ENCODE data around the gene MLKL.
"Not testable (repeated sequence)": the region's sequence is repeated elsewhere in the genome, so short reads cannot be mapped to it uniquely, and the experiment has no call there.

Gene MLKL

GRCh38 chr16:74725651-74726455, 25.2 kb upstream of the MLKL start:
- peaks cover 16% of the 10 kb centered on the region for H3K4me1 ChIP-seq (ENCODE audit: insufficient read depth, low read length)
- no peaks in the 10 kb centered on the region for H4K20me1 ChIP-seq (ENCODE audit: insufficient read depth, low read length)
- no peak overlapping the region for H3K27ac ChIP-seq (ENCODE audit: low read length)
- ATAC-seq (ENCODE audit: insufficient read depth, low read depth) (no peak), DNase-seq (no peak)
- no peak overlapping the region for H3K4me3 ChIP-seq (ENCODE audit: low read depth in 1 of 2, low read length in 2 of 2)
- H3K36me3 ChIP-seq (ENCODE audit: insufficient read depth, low read length): no peaks in the 10 kb centered on the region
- no peaks in the 10 kb centered on the region for H3K79me2 ChIP-seq (ENCODE audit: insufficient read depth, low read length)
- H2AFZ ChIP-seq (ENCODE audit: low read depth, low read length): no peak overlapping the region
- no peaks in the 10 kb centered on the region for H3K27me3 ChIP-seq (ENCODE audit: insufficient read depth, low read length, poor library complexity)
- no peak overlapping the region for H3K9ac ChIP-seq (ENCODE audit: low read depth, low read length)
- no peak overlapping the region for H3K4me2 ChIP-seq (ENCODE audit: insufficient read depth, low read length)
- H3K9me3 ChIP-seq (ENCODE audit: insufficient read depth, low read length, severe bottlenecking): peaks cover 5% of the 10 kb centered on the region
- TF ChIP-seq EZH2 (IDR thresholded peaks at IDR 0.05; ENCODE audit: borderline replicate concordance, low read depth, low read length, severe bottlenecking) (no peak), CTCF (IDR thresholded peaks at IDR 0.05; ENCODE audit: borderline replicate concordance, extremely low read depth, low read length, poor library complexity, severe bottlenecking) (no peak)

- H3K4me2 ChIP-seq (ENCODE audit: insufficient read depth, low read length): no peak overlapping the region
- no peak for DNase-seq
- H3K36me3 ChIP-seq (ENCODE audit: insufficient read depth, low read length): no peaks in the 10 kb centered on the region
- H2AFZ ChIP-seq (ENCODE audit: low read depth, low read length): no peak overlapping the region
- no peak overlapping the region for H3K4me3 ChIP-seq (ENCODE audit: low read depth in 1 of 2, low read length in 2 of 2)
- no peaks in the 10 kb centered on the region for H4K20me1 ChIP-seq (ENCODE audit: insufficient read depth, low read length)
- H3K27ac ChIP-seq (ENCODE audit: low read length): no peak overlapping the region
- no peak for ATAC-seq (ENCODE audit: insufficient read depth, low read depth)
- TF ChIP-seq EZH2 (IDR thresholded peaks at IDR 0.05; ENCODE audit: borderline replicate concordance, low read depth, low read length, severe bottlenecking) (no peak), CTCF (IDR thresholded peaks at IDR 0.05; ENCODE audit: borderline replicate concordance, extremely low read depth, low read length, poor library complexity, severe bottlenecking) (no peak)
- peaks cover 10% of the 10 kb centered on the region for H3K4me1 ChIP-seq (ENCODE audit: insufficient read depth, low read length)
- H3K27me3 ChIP-seq (ENCODE audit: insufficient read depth, low read length, poor library complexity): no peaks in the 10 kb centered on the region
- H3K9ac ChIP-seq (ENCODE audit: low read depth, low read length): no peak overlapping the region
- no peaks in the 10 kb centered on the region for H3K79me2 ChIP-seq (ENCODE audit: insufficient read depth, low read length)
- peaks cover 5% of the 10 kb centered on the region for H3K9me3 ChIP-seq (ENCODE audit: insufficient read depth, low read length, severe bottlenecking)
These were observed 24.3 kb upstream of the MLKL start for GRCh38 chr16:74724820-74725549.

GRCh38 chr16:74723256-74723655, 22.6 kb upstream of the MLKL start:
- no peak for ATAC-seq (ENCODE audit: insufficient read depth, low read depth)
- Histone ChIP-seq H3K79me2 (ENCODE audit: insufficient read depth, low read length) (no peaks in the 10 kb centered on the region), H3K9me3 (ENCODE audit: insufficient read depth, low read length, severe bottlenecking) (peaks cover 5% of the 10 kb centered on the region), H3K4me2 (ENCODE audit: insufficient read depth, low read length) (no peak overlapping the region), H3K27ac (ENCODE audit: low read length) (no peak overlapping the region), H3K4me1 (ENCODE audit: insufficient read depth, low read length) (no peaks in the 10 kb centered on the region), H3K4me3 (ENCODE audit: low read depth in 1 of 2, low read length in 2 of 2) (no peak overlapping the region), H4K20me1 (ENCODE audit: insufficient read depth, low read length) (no peaks in the 10 kb centered on the region), H3K27me3 (ENCODE audit: insufficient read depth, low read length, poor library complexity) (no peaks in the 10 kb centered on the region), H2AFZ (ENCODE audit: low read depth, low read length) (no peak overlapping the region), H3K36me3 (ENCODE audit: insufficient read depth, low read length) (no peaks in the 10 kb centered on the region), H3K9ac (ENCODE audit: low read depth, low read length) (no peak overlapping the region)
- TF ChIP-seq EZH2 (IDR thresholded peaks at IDR 0.05; ENCODE audit: borderline replicate concordance, low read depth, low read length, severe bottlenecking) (no peak), CTCF (IDR thresholded peaks at IDR 0.05; ENCODE audit: borderline replicate concordance, extremely low read depth, low read length, poor library complexity, severe bottlenecking) (no peak)
- DNase-seq: no peak

GRCh38 chr16:74722156-74722555, 21.5 kb upstream of the MLKL start:
- not testable (repeated sequence) for H4K20me1 ChIP-seq (ENCODE audit: insufficient read depth, low read length); H3K4me1 ChIP-seq (ENCODE audit: insufficient read depth, low read length); H3K9me3 ChIP-seq (ENCODE audit: insufficient read depth, low read length, severe bottlenecking); ATAC-seq (ENCODE audit: insufficient read depth, low read depth); H3K27ac ChIP-seq (ENCODE audit: low read length); H3K79me2 ChIP-seq (ENCODE audit: insufficient read depth, low read length); H3K27me3 ChIP-seq (ENCODE audit: insufficient read depth, low read length, poor library complexity); DNase-seq; H3K36me3 ChIP-seq (ENCODE audit: insufficient read depth, low read length); H3K4me3 ChIP-seq (ENCODE audit: low read depth in 1 of 2, low read length in 2 of 2); H3K4me2 ChIP-seq (ENCODE audit: insufficient read depth, low read length); H3K9ac ChIP-seq (ENCODE audit: low read depth, low read length); H2AFZ ChIP-seq (ENCODE audit: low read depth, low read length)
